Activated CD4-positive, alpha-beta T cell treated with anti-CD3 and anti-CD28 coated beads, Interleukin-10, Interleukin-2, amounts not matched to agents 100 ng/mL and 50 ng/mL, durations not matched to agents 16 hours and 8 hours (primary cell): ENCODE measurements around the gene RAD54L2.
"Not testable (repeated sequence)": the region's sequence is repeated elsewhere in the genome, so short reads cannot be mapped to it uniquely, and the experiment has no call there.

Experiments used
- DNase-seq: peaks from one replicate; pipeline ENCODE4 v3.0.0-alpha.2; 2020

Gene RAD54L2

GRCh38 chr3:51538459-51539290 is at the start of gene RAD54L2:
Gene RAD54L2, plus strand, starts transcription at chr3:51538719. Its CDS starts 51,702 bp downstream, at chr3:51590421.
- DNase-seq, result peak; percentile 86

GRCh38 chr3:51498876-51499738 is 39.4 kb upstream of the RAD54L2 start:
- peak; percentile 93 for DNase-seq

GRCh38 chr3:51500632-51501131 is 37.8 kb upstream of the RAD54L2 start:
- DNase-seq, result no peak

- DNase-seq, result peak; percentile 82
Observed at GRCh38 chr3:51501833-51502561, 36.5 kb upstream of the RAD54L2 start.

- DNase-seq, result no peak
Observed at GRCh38 chr3:51502562-51502910, 36.0 kb upstream of the RAD54L2 start.

GRCh38 chr3:51503007-51503406 is 35.5 kb upstream of the RAD54L2 start:
- no peak for DNase-seq

- no peak for DNase-seq
Observed at GRCh38 chr3:51508255-51508654, 30.3 kb upstream of the RAD54L2 start.

GRCh38 chr3:51510996-51511395 is 27.5 kb upstream of the RAD54L2 start:
- DNase-seq, result no peak

GRCh38 chr3:51514210-51514609 is 24.3 kb upstream of the RAD54L2 start:
- no peak for DNase-seq

GRCh38 chr3:51519848-51520247 is 18.7 kb upstream of the RAD54L2 start:
- DNase-seq, result no peak

GRCh38 chr3:51520906-51521730 is 17.4 kb upstream of the RAD54L2 start:
- DNase-seq, result not testable (repeated sequence)

- no peak for DNase-seq
Observed at GRCh38 chr3:51522273-51522962, 16.1 kb upstream of the RAD54L2 start.

GRCh38 chr3:51524874-51525273 is 13.6 kb upstream of the RAD54L2 start:
- DNase-seq, result not testable (repeated sequence)

- no peak for DNase-seq
Observed at GRCh38 chr3:51530485-51530884, 8.0 kb upstream of the RAD54L2 start.

GRCh38 chr3:51535146-51536019 is 3.1 kb upstream of the RAD54L2 start:
- no peak for DNase-seq

GRCh38 chr3:51537631-51538030 is 888 bp upstream of the RAD54L2 start:
- DNase-seq, result not testable (repeated sequence)

- no peak for DNase-seq
Observed at GRCh38 chr3:51538115-51538458, 432 bp upstream of the RAD54L2 start.

GRCh38 chr3:51539291-51539941 is 897 bp downstream of the RAD54L2 start:
- peak; percentile 49 for DNase-seq

GRCh38 chr3:51542596-51542995 is 4.1 kb downstream of the RAD54L2 start:
- DNase-seq, result not testable (repeated sequence)
